ENCODE measurements around the gene NMRK2. TPM values are rescaled to one million over a fixed set of nuclear protein-coding genes. Genes with fewer than 3 reads are reported as not detected.

Gene NMRK2
- not detected in 2 replicates for polyA plus RNA-seq (2012; rRNA removed)
- not detected in 2 replicates for polyA plus RNA-seq (2012; cell fraction: cytosol; rRNA removed)
- not detected in 2 replicates for polyA plus RNA-seq (2012; cell fraction: nucleus; rRNA removed)

GRCh38 chr19:3932931-3933810, at the start of gene NMRK2:
TSS of gene NMRK2 (plus strand) at chr19:3933069. CDS start at chr19:3933672, 603 bp downstream.
- Histone ChIP-seq H4K20me1 (ENCODE audit: insufficient read depth) (no peaks in the 10 kb centered on the region), H3K4me2 (no peak within 1 kb of the TSS), H3F3A (replicated peaks; ENCODE audit: insufficient read depth) (no peaks in the 10 kb centered on the region), H3K9me3 (no peaks in the 10 kb centered on the region), H3K9me2 (no peaks in the 10 kb centered on the region), H3K4me1 (ENCODE audit: control insufficient read depth in 1 of 2, insufficient read depth in 2 of 2, low read depth in 1 of 2, low read length in 1 of 2) (no peaks in the 10 kb centered on the region), H3K36me3 (replicated peaks in 1 of 2; ENCODE audit: control insufficient read depth in 1 of 2, insufficient read depth in 2 of 2, low read length in 1 of 2) (no peaks in the 10 kb centered on the region), H3K79me2 (ENCODE audit: insufficient read depth) (no peaks in the 10 kb centered on the region), H3K27ac (ENCODE audit: low read depth in 2 of 2, low read length in 1 of 2) (no peak within 1 kb of the TSS), H2AFZ (ENCODE audit: low read depth) (no peak within 1 kb of the TSS), H3K27me3 (ENCODE audit: insufficient read depth) (peaks cover 22% of the 10 kb centered on the region), H3K4me3 (ENCODE audit: low read depth in 2 of 2, low read length in 1 of 2) (no peak within 1 kb of the TSS), H3K9ac (no peak within 1 kb of the TSS)
- DNase-seq = peak; percentile 65
- POLR2A ChIA-PET = interaction anchor here (1.2 kb wide), 1 partner anchor 52 kb away, joined by 3 read pairs; the partner anchor contains the start of gene EEF2
- WGBS (ENCODE audit: low lambda C conversion rate) = 12% methylated on average over 24 of the region's 51 CpGs
- CTCF ChIA-PET = interaction anchor here (0.6 to 1.1 kb wide), 3 partner anchors 35 to 72 kb away, joined by 3 to 4 read pairs (median 3); no protein-coding TSS in a partner anchor
- TF ChIP-seq CHD2 (IDR thresholded peaks at IDR 0.05; ENCODE audit: low read length, partially characterized antibody) (no peak), NRF1 (IDR thresholded peaks at IDR 0.05; ENCODE audit: low read depth, low read length) (no peak), SIN3A (IDR thresholded peaks at IDR 0.05; ENCODE audit: borderline replicate concordance, low read depth, low read length) (no peak), POLR2AphosphoS5 (IDR thresholded peaks at IDR 0.05; ENCODE audit: low read depth, low read length) (no peak), ELF1 (IDR thresholded peaks at IDR 0.05) (no peak), SMC3 (IDR thresholded peaks at IDR 0.05; ENCODE audit: low read depth, low read length) (no peak), FOXJ3 (CRISPR knock-in tag; IDR thresholded peaks at IDR 0.05) (no peak), MEF2A (IDR thresholded peaks at IDR 0.05; ENCODE audit: borderline replicate concordance, low read depth) (no peak), TCF12 (IDR thresholded peaks at IDR 0.05) (no peak), GABPA (IDR thresholded peaks at IDR 0.05; ENCODE audit: low read depth) (no peak), TEAD4 (IDR thresholded peaks at IDR 0.05; ENCODE audit: borderline replicate concordance, insufficient read depth) (no peak), RFX5 (IDR thresholded peaks at IDR 0.05; ENCODE audit: low read length) (no peak), NFIC (IDR thresholded peaks at IDR 0.05; ENCODE audit: borderline replicate concordance) (no peak), YY1 (IDR thresholded peaks at IDR 0.05; ENCODE audit: low read depth) (no peak), JUND (IDR thresholded peaks at IDR 0.05) (no peak), ZBTB33 (IDR thresholded peaks at IDR 0.05; ENCODE audit: borderline replicate concordance, low read depth) (no peak)
- TF ChIP-seq, protein P1, sequence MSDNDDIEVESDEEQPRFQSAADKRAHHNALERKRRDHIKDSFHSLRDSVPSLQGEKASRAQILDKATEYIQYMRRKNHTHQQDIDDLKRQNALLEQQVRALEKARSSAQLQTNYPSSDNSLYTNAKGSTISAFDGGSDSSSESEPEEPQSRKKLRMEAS (IDR thresholded peaks at IDR 0.05; ENCODE audit: low read depth) = no peak
- TF ChIP-seq, protein P2, sequence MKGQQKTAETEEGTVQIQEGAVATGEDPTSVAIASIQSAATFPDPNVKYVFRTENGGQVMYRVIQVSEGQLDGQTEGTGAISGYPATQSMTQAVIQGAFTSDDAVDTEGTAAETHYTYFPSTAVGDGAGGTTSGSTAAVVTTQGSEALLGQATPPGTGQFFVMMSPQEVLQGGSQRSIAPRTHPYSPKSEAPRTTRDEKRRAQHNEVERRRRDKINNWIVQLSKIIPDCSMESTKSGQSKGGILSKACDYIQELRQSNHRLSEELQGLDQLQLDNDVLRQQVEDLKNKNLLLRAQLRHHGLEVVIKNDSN (IDR thresholded peaks at IDR 0.05; ENCODE audit: borderline replicate concordance, low read depth) = no peak

Data from SK-N-SH (cell line).